Mucosa of descending colon (tissue), 3 donors: ENCODE results near the gene AKAP7. TPM values are rescaled to one million over a fixed set of nuclear protein-coding genes. Genes with fewer than 3 reads are reported as not detected.

Experiments used
- ATAC-seq: fragments of 200-7000 bp; cut with Tn5 transposase; one replicate; pipeline ENCODE4 v1.9.1; 2020; ENCODE audit warnings: mild to moderate bottlenecking, moderate library complexity
- DNase-seq, 3 donors: peaks; one replicate each; pipeline ENCODE4 v3.0.0-alpha.2; 2020
- H3K36me3 ChIP-seq: fragments of 200-600 bp; one replicate; pipeline ENCODE4 v1.8.0; 2021; ENCODE audit warnings: low read depth, mild to moderate bottlenecking
- H3K4me1 ChIP-seq: fragments of 200-600 bp; one replicate; pipeline ENCODE4 v1.8.0; 2021; ENCODE audit warnings: low read depth, mild to moderate bottlenecking
- H3K4me3 ChIP-seq: fragments of 200-600 bp; one replicate; pipeline ENCODE4 v1.8.0; 2021; ENCODE audit warnings: mild to moderate bottlenecking
- H3K9me3 ChIP-seq: fragments of 200-600 bp; one replicate; pipeline ENCODE4 v1.8.0; 2021; ENCODE audit warnings: mild to moderate bottlenecking
- intact Hi-C, 2 donors: fragments of 100-400 bp; cut with DNase I in 1 of 2; cut with micrococcal nuclease in 1 of 2; formaldehyde crosslinking; loops; one replicate each; pipeline versions ENCODE4 v1.11.0 to v1.11.1; 2022; cut with DNase I, micrococcal nuclease
- total RNA-seq, 3 donors: library from RNA; stranded (reverse); fragmentation: NEBNext Ultra II Directional in 2 of 3; extraction: Animal tissue kit (Norgen Biotek cat#: 25700) in 2 of 3; gene quantifications; one replicate each; pipeline versions ENCODE4 v1.2.1 to v1.2.4, GENCODE V29; 2021 to 2023
- TF ChIP-seq, protein P1 (sequence below): fragments of 200-600 bp; IDR thresholded peaks from one replicate; pipeline ENCODE4 v1.8.0; 2022; ENCODE audit warnings: antibody characterized with exemption, mild to moderate bottlenecking
- donor health status: DM: no; HTN: no; CAD: no; lungs with moderate emphysema.
- donor health status: DM: no; HTN: no; CAD: no.
- donor health status: DM: no; HTN: yes; CAD: no.

Gene AKAP7
- total RNA-seq, 3 donors from 2014 or later: 13.0 to 21.9 (median 15.3) TPM

- H3K36me3 ChIP-seq: no peaks in the 10 kb centered on the region
- TF ChIP-seq, protein P1, sequence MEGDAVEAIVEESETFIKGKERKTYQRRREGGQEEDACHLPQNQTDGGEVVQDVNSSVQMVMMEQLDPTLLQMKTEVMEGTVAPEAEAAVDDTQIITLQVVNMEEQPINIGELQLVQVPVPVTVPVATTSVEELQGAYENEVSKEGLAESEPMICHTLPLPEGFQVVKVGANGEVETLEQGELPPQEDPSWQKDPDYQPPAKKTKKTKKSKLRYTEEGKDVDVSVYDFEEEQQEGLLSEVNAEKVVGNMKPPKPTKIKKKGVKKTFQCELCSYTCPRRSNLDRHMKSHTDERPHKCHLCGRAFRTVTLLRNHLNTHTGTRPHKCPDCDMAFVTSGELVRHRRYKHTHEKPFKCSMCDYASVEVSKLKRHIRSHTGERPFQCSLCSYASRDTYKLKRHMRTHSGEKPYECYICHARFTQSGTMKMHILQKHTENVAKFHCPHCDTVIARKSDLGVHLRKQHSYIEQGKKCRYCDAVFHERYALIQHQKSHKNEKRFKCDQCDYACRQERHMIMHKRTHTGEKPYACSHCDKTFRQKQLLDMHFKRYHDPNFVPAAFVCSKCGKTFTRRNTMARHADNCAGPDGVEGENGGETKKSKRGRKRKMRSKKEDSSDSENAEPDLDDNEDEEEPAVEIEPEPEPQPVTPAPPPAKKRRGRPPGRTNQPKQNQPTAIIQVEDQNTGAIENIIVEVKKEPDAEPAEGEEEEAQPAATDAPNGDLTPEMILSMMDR: no peak
- H3K4me3 ChIP-seq: no peak overlapping the region
- no peak for DNase-seq
- no peaks in the 10 kb centered on the region for H3K9me3 ChIP-seq
- no peaks in the 10 kb centered on the region for H3K4me1 ChIP-seq
- intact Hi-C loops: no loop called here
- ATAC-seq: no peak
Observed at GRCh38 chr6:131244942-131245341, 109.7 kb downstream of the AKAP7 start.

DNA sequence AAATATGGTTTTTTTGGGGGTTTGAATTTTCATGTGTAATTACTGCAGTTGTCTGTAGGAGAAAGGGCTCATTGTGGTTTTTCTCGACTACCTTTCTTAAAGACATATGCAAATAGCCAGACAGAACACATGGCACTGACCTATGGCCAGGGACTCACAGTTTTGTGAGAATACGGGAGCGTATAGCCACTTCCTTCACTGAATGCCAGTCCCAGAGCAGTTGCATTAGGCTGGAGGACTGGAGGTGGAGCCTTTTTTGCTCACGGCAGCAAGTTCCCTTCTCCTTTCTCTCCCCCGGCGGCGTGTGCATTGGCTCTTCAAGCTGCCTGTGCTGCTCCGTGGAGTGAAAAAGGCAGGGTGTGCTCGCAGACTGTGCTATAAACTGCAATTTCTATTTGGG, 114.9 kb downstream of the AKAP7 start:
- ATAC-seq (peak; percentile 98), DNase-seq (peak; percentile 69 to 80 (median 75))
- Histone ChIP-seq H3K9me3 (no peaks in the 10 kb centered on the region), H3K36me3 (no peaks in the 10 kb centered on the region), H3K4me1 (no peaks in the 10 kb centered on the region), H3K4me3 (peak overlapping the region; percentile 16)
- intact Hi-C loops: no loop called here
- TF ChIP-seq, protein P1: no peak

GRCh38 chr6:131250936-131251335, 115.7 kb downstream of the AKAP7 start:
- no peaks in the 10 kb centered on the region for H3K36me3 ChIP-seq
- DNase-seq: no peak
- no peak overlapping the region for H3K4me3 ChIP-seq
- intact Hi-C loops: no loop called here
- no peaks in the 10 kb centered on the region for H3K4me1 ChIP-seq
- H3K9me3 ChIP-seq: no peaks in the 10 kb centered on the region
- ATAC-seq: no peak
- TF ChIP-seq, protein P1: no peak

DNA sequence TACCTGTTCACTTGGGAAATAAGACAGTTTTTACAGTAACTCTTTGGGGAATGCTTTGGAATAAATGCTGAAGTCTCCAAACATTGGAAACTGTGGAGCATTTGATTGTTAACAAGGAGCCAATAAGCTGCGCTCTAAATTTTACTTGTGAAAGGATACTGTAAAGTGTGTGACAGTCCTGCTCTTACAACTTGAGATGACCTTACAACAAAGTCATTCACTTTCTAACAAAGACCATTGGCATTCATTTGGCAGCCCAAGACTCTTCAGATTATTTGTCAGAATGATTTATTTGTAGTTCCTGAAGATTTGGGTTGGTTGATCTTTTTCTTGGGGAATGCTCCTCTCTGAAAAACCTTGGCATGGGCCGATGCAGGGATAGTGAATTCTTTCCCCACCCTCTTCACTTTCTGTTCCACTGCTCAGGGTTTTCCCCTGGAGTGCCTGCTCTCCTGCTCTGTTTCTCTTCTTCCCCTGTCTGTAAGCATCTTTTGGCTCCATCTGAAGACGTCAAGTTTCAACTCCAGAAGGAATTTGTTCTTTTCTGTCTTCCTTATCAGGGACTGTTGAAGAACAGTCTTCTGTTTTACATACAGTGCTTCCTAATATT, 116.4 kb downstream of the AKAP7 start:
- no peak for DNase-seq

DNA sequence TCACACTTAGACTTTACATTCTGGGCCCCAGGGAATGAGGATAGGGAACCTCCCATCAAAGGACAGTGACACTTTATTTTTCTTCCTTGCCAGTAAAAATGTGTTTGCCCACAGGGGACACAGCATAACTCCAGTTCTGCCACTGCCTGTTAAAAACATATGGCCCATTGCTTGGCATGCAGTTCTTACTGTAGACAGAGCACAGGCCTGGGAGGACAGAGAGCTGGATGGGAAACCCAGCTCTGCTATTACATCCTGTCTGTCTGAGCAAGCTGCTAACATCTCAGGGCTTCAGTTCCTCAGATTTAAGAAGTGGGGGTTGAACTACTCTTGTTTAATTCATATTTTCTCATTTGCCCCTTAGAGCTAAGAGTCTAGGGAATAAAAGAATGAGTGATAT, 120.2 kb downstream of the AKAP7 start:
- Histone ChIP-seq H3K36me3 (no peaks in the 10 kb centered on the region), H3K9me3 (no peaks in the 10 kb centered on the region), H3K4me3 (no peak overlapping the region), H3K4me1 (peaks cover 8% of the 10 kb centered on the region)
- DNase-seq (no peak), ATAC-seq (no peak)
- intact Hi-C loops: no loop called here
- TF ChIP-seq, protein P1: no peak

More for the DNA sequence above, 116.4 kb downstream of the AKAP7 start:
- Histone ChIP-seq H3K4me3 (no peak overlapping the region), H3K36me3 (no peaks in the 10 kb centered on the region), H3K4me1 (no peaks in the 10 kb centered on the region), H3K9me3 (no peaks in the 10 kb centered on the region)
- ATAC-seq: peak; percentile 53
- intact Hi-C loops: no loop called here
- TF ChIP-seq, protein P1: no peak

- H3K36me3 ChIP-seq: no peaks in the 10 kb centered on the region
- ATAC-seq: no peak
- DNase-seq: no peak
- intact Hi-C loops: no loop called here
- no peaks in the 10 kb centered on the region for H3K9me3 ChIP-seq
- H3K4me1 ChIP-seq: peaks cover 8% of the 10 kb centered on the region
- TF ChIP-seq, protein P1: no peak
- no peak overlapping the region for H3K4me3 ChIP-seq
Observed at GRCh38 chr6:131255911-131256310, 120.6 kb downstream of the AKAP7 start.
